B cell (primary cell): ENCODE measurements around the gene CD34. TPM values are rescaled to one million over a fixed set of nuclear protein-coding genes. Genes with fewer than 3 reads are reported as not detected.

ENCODE experiments used
- ATAC-seq: fragments of 200-7000 bp; cut with Tn5 transposase; one replicate; pipeline ENCODE4 v1.10.0; 2021; ENCODE audit warnings: low read depth, mild to moderate bottlenecking, moderate number of reproducible peaks, moderate library complexity
- CTCF ChIA-PET: fragments of 350-600 bp; sonication (Branson Sonifier 250); formaldehyde crosslinking; loops from one replicate; lab custom pipeline; 2021; ENCODE audit warnings: antibody characterized with exemption, inconsistent platforms; lab: Charles Lee
- POLR2A ChIA-PET: fragments of 350-600 bp; sonication (Branson Sonifier 250); formaldehyde crosslinking; loops from one replicate; lab custom pipeline; 2021; ENCODE audit warnings: antibody characterized with exemption; lab: Charles Lee
- DNase-seq: peaks from one replicate; pipeline ENCODE4 v3.0.0; 2013
- H2AFZ ChIP-seq: 2 replicates; pipeline ENCODE4 v1.6.1; 2012; ENCODE audit warnings: mild to moderate bottlenecking, low read depth, low read length; ENCODE audit not compliant: insufficient read depth, poor library complexity, severe bottlenecking
- H3K27ac ChIP-seq, 2 donors: 1 replicate in 1 of 2; 2 replicates in 1 of 2; pipeline ENCODE4 v1.5.1; 2012 to 2013; ENCODE audit warnings: low read length in 2 of 2, mild to moderate bottlenecking in 2 of 2, moderate library complexity in 1 of 2
- H3K27me3 ChIP-seq, 4 experiments: fragments of 200-600 bp in 1 of 4; sonication (generic) in 1 of 4; replicated peaks in 1 of 4; 1 replicate in 2 of 4; 2 replicates in 2 of 4; pipeline versions ENCODE4 v1.6.1 to v1.7.0; 2013 to 2016; ENCODE audit warnings: low read length in 3 of 4, mild to moderate bottlenecking in 2 of 4, mixed read lengths in 1 of 4, moderate library complexity in 1 of 4; ENCODE audit not compliant: insufficient read depth in 4 of 4, control insufficient read depth in 3 of 4; ENCODE audit errors: control extremely low read depth in 1 of 4
- H3K36me3 ChIP-seq, 2 experiments: replicated peaks in 1 of 2; 1 replicate in 1 of 2; 2 replicates in 1 of 2; pipeline versions ENCODE4 v1.6.1 to v1.7.1; 2013; ENCODE audit warnings: low read length in 1 of 2; ENCODE audit not compliant: insufficient read depth in 2 of 2, control insufficient read depth in 1 of 2; ENCODE audit errors: control extremely low read depth in 1 of 2, extremely low read depth in 1 of 2
- H3K4me1 ChIP-seq, 2 donors: fragments of 200-600 bp in 1 of 2; sonication (generic) in 1 of 2; 1 replicate in 1 of 2; 2 replicates in 1 of 2; pipeline versions ENCODE4 v1.5.1 to v1.6.1; 2013 to 2017; ENCODE audit warnings: low read length in 2 of 2; ENCODE audit not compliant: control insufficient read depth in 2 of 2, insufficient read depth in 2 of 2
- H3K4me2 ChIP-seq: replicated peaks from 2 replicates; pipeline ENCODE3; 2012; ENCODE audit warnings: mild to moderate bottlenecking, low read depth, low read length; ENCODE audit not compliant: poor library complexity, severe bottlenecking
- H3K4me3 ChIP-seq, 5 experiments: fragments of 200-600 bp in 1 of 5; sonication (generic) in 1 of 5; 1 replicate in 3 of 5; 2 replicates in 2 of 5; pipeline versions ENCODE4 v1.5.1 to v1.7.0; 2011 to 2016; ENCODE audit warnings: low read length in 4 of 5, mild to moderate bottlenecking in 4 of 5, low read depth in 2 of 5, control low read depth in 1 of 5, moderate library complexity in 1 of 5; ENCODE audit not compliant: insufficient read depth in 1 of 5; ENCODE audit errors: control extremely low read depth in 1 of 5, extremely low read depth in 1 of 5
- H3K79me2 ChIP-seq: fragments of 200-600 bp; sonication (generic); one replicate; pipeline ENCODE4 v1.6.0; 2016; ENCODE audit warnings: low read length; ENCODE audit not compliant: control insufficient read depth, insufficient read depth
- H3K9ac ChIP-seq: fragments of 200-600 bp; sonication (generic); 2 replicates; pipeline ENCODE4 v1.6.1; 2017; ENCODE audit warnings: mild to moderate bottlenecking, low read length, moderate library complexity
- H3K9me3 ChIP-seq, 3 donors: one replicate each; pipeline versions ENCODE4 v1.6.1 to v1.7.1; 2013; ENCODE audit warnings: low read length in 2 of 3; ENCODE audit not compliant: control insufficient read depth in 2 of 3, insufficient read depth in 1 of 3; ENCODE audit errors: control extremely low read depth in 1 of 3
- H4K20me1 ChIP-seq: 2 replicates; pipeline ENCODE4 v1.6.0; 2012; ENCODE audit warnings: mild to moderate bottlenecking, low read length; ENCODE audit not compliant: insufficient read depth, control insufficient read depth, poor library complexity, severe bottlenecking
- H3K27ac Mint-ChIP-seq: one replicate; pipeline ENCODE4 v1.8.0; 2021; ENCODE audit warnings: mixed read lengths
- H3K27me3 Mint-ChIP-seq: one replicate; pipeline ENCODE4 v1.8.0; 2021; ENCODE audit warnings: mixed read lengths
- H3K4me1 Mint-ChIP-seq: one replicate; pipeline ENCODE4 v1.8.0; 2021; ENCODE audit warnings: mixed read lengths
- H3K4me3 Mint-ChIP-seq: one replicate; pipeline ENCODE4 v1.8.0; 2021; ENCODE audit warnings: mixed read lengths
- H3K9me3 Mint-ChIP-seq: one replicate; pipeline ENCODE4 v1.8.0; 2022; ENCODE audit warnings: mixed read lengths; ENCODE audit not compliant: insufficient read depth
- EZH2 ChIP-seq: IDR thresholded peaks from 2 replicates; pipeline ENCODE4 v1.6.1; 2012; ENCODE audit warnings: borderline replicate concordance, low read depth, mild to moderate bottlenecking, moderate library complexity, low read length; ENCODE audit not compliant: insufficient read depth, poor library complexity, severe bottlenecking
- WGBS: methylation state at CpG from one replicate; pipeline ENCODE4 v1.1.5; 2013; ENCODE audit warnings: missing lambda C conversion rate; ENCODE audit not compliant: insufficient coverage; 5-methylcytosine and 5-hydroxymethylcytosine counted together
- intact Hi-C: fragments of 100-400 bp; cut with micrococcal nuclease; formaldehyde crosslinking; loops from one replicate; pipeline ENCODE4 v1.10.0; 2022
- polyA plus RNA-seq: library from polyadenylated mRNA; depleted of rRNA; stranded (reverse); fragments of >200 nt; gene quantifications from 2 replicates; pipeline ENCODE4 v1.2.3, GENCODE V29; 2012
- total RNA-seq, 2 donors: library from RNA; stranded (reverse); fragments of 120-200 nt in 1 of 2; gene quantifications; 1 replicate in 1 of 2; 2 replicates in 1 of 2; pipeline versions ENCODE4 v1.2.3 to v1.2.4, GENCODE V29; 2013 to 2022
- TF ChIP-seq, protein P1 (sequence below): fragments of 200-600 bp; IDR thresholded peaks from one replicate; pipeline ENCODE4 v1.8.0; 2022; ENCODE audit warnings: antibody characterized with exemption, mild to moderate bottlenecking

Gene CD34
- total and polyA plus RNA-seq, 2 donors (not counting 1 experiment from before 2014, with no cell fraction given) = not detected

DNA sequence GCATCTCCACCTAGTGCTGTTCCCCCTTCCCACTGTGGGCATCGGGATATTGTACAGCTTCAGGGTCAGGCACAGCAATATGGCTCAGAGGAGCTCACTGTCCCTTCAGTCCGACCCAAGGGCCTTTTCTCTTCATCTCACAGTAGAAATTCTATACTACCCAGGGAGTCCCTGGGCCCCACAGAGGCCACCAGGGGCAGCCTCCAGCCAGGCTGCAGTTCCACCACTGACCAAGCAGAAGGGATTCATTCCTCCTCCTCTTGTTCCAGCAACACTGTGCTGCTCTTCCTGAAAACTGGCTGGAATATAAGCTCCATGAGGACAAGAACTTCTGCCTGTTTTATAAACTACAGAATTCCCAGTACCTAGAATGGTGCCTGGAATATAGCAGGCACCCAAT is 70.5 kb downstream of the CD34 start:
- peaks cover 87% of the 10 kb centered on the region for H3K79me2 ChIP-seq
- H3K4me1 Mint-ChIP-seq = peaks cover 47% of the 10 kb centered on the region
- intact Hi-C loops = no loop called here

DNA sequence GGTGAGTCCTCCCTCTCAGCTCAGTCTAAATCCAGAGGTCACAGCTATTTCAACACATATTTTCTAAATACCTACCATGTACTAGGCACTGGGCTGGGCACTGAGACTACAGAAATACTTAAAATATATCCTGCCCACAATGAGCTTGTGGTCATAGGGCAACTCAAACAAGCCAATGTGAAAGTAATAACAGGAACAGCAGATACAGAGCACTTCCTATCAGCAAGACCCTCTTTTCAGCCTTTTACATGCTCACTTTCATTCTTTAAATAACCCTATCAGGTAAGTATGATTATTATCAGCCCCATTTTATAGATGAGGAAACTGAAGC is 71.9 kb downstream of the CD34 start:
- peaks cover 79% of the 10 kb centered on the region for H3K79me2 ChIP-seq
- H3K27ac ChIP-seq = no peak overlapping the region
- intact Hi-C loops = no loop called here
- peaks cover 0 to 31% of the 10 kb centered on the region in 2 experiments for H3K36me3 ChIP-seq
- ChIA-PET CTCF (interaction anchor here (1.3 to 2.2 kb wide), 2 partner anchors 10 to 29 kb away, joined by 6 to 10 read pairs; no protein-coding TSS in a partner anchor), POLR2A (no interaction called here)
- H3K4me3 ChIP-seq = no peak overlapping the region
- Mint-ChIP-seq H3K4me3 (no peak overlapping the region), H3K27ac (no peak overlapping the region), H3K27me3 (no peaks in the 10 kb centered on the region), H3K4me1 (peaks cover 55% of the 10 kb centered on the region), H3K9me3 (peaks cover 2% of the 10 kb centered on the region)
- H2AFZ ChIP-seq = no peak overlapping the region
- ATAC-seq (no peak), DNase-seq (no peak)
- peaks cover 4 to 7% of the 10 kb centered on the region in 2 donors for H3K4me1 ChIP-seq
- peaks cover 0 to 7% (median 3%) of the 10 kb centered on the region in 3 donors for H3K9me3 ChIP-seq
- TF ChIP-seq, protein P1, sequence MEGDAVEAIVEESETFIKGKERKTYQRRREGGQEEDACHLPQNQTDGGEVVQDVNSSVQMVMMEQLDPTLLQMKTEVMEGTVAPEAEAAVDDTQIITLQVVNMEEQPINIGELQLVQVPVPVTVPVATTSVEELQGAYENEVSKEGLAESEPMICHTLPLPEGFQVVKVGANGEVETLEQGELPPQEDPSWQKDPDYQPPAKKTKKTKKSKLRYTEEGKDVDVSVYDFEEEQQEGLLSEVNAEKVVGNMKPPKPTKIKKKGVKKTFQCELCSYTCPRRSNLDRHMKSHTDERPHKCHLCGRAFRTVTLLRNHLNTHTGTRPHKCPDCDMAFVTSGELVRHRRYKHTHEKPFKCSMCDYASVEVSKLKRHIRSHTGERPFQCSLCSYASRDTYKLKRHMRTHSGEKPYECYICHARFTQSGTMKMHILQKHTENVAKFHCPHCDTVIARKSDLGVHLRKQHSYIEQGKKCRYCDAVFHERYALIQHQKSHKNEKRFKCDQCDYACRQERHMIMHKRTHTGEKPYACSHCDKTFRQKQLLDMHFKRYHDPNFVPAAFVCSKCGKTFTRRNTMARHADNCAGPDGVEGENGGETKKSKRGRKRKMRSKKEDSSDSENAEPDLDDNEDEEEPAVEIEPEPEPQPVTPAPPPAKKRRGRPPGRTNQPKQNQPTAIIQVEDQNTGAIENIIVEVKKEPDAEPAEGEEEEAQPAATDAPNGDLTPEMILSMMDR = no peak
- no peak for TF ChIP-seq EZH2
- H3K27me3 ChIP-seq = no peaks in the 10 kb centered on the region
- H4K20me1 ChIP-seq = peaks cover 52% of the 10 kb centered on the region
- peak overlapping the region; percentile 12 for H3K4me2 ChIP-seq
- H3K9ac ChIP-seq = no peak overlapping the region

More for the DNA sequence above, 70.5 kb downstream of the CD34 start:
- Histone ChIP-seq H3K4me3 (no peak overlapping the region), H3K27me3 (no peaks in the 10 kb centered on the region), H2AFZ (no peak overlapping the region), H4K20me1 (peaks cover 64% of the 10 kb centered on the region), H3K9me3 (peaks cover 0 to 7% (median 3%) of the 10 kb centered on the region in 3 donors), H3K27ac (no peak overlapping the region), H3K4me1 (peaks cover 4 to 7% of the 10 kb centered on the region in 2 donors), H3K36me3 (peaks cover 0 to 31% of the 10 kb centered on the region in 2 experiments), H3K9ac (no peak overlapping the region), H3K4me2 (no peak overlapping the region)
- ATAC-seq = no peak
- no peaks in the 10 kb centered on the region for H3K27me3 Mint-ChIP-seq
- ChIA-PET POLR2A (interaction anchor here (1.1 kb wide), 1 partner anchor 18 kb away, joined by 3 read pairs; no protein-coding TSS in a partner anchor), CTCF (interaction anchor here (1.2 kb wide), 1 partner anchor 13 kb away, joined by 3 read pairs; no protein-coding TSS in a partner anchor)
- H3K27ac Mint-ChIP-seq = no peak overlapping the region
- WGBS = 100% methylated on average over 2 of the region's 2 CpGs
- peaks cover 2% of the 10 kb centered on the region for H3K9me3 Mint-ChIP-seq
- TF ChIP-seq, protein P1 = no peak
- no peak for TF ChIP-seq EZH2
- H3K4me3 Mint-ChIP-seq = no peak overlapping the region
- no peak for DNase-seq
